ENCODE measurements around the gene ZNF17. TPM values are rescaled to one million over a fixed set of nuclear protein-coding genes. Genes with fewer than 3 reads are reported as not detected.

Gene ZNF17
- total RNA-seq, 4 donors from 2014 or later: 8.0 to 14.1 (median 12.4) TPM

- TF ChIP-seq CTCF (IDR thresholded peaks at IDR 0.05; ENCODE audit: low read depth): no peak
Measured at GRCh38 chr19:57398868-57399267, 12.1 kb upstream of the ZNF17 start.

- no peak for TF ChIP-seq CTCF (IDR thresholded peaks at IDR 0.05; ENCODE audit: low read depth)
Measured at GRCh38 chr19:57403737-57404563, 7.0 kb upstream of the ZNF17 start.

GRCh38 chr19:57406516-57407123 lies 4.3 kb upstream of the ZNF17 start:
- no peak for TF ChIP-seq CTCF (IDR thresholded peaks at IDR 0.05; ENCODE audit: low read depth)

GRCh38 chr19:57419439-57419838 lies 8.5 kb downstream of the ZNF17 start:
- no peak for TF ChIP-seq CTCF (IDR thresholded peaks at IDR 0.05; ENCODE audit: low read depth)

- no peak for TF ChIP-seq CTCF (IDR thresholded peaks at IDR 0.05; ENCODE audit: low read depth)
Measured at GRCh38 chr19:57421037-57421436, 10.1 kb downstream of the ZNF17 start.

- TF ChIP-seq CTCF (IDR thresholded peaks at IDR 0.05; ENCODE audit: low read depth): no peak
Measured at GRCh38 chr19:57434386-57435061, 23.6 kb downstream of the ZNF17 start.
